Ovary (tissue), 9 donors: ENCODE data around the gene SLC16A5. TPM values are rescaled to one million over a fixed set of nuclear protein-coding genes. Genes with fewer than 3 reads are reported as not detected.
A peak's percentile ranks its signal among the peaks of the same experiment; 100 is the strongest.
"Not testable (repeated sequence)": the region's sequence is repeated elsewhere in the genome, so short reads cannot be mapped to it uniquely, and the experiment has no call there.

Experiments
- DNase-seq, 5 donors: peaks; one replicate each; pipeline ENCODE4 v3.0.0-alpha.2; 2019 to 2020
- H3K27ac ChIP-seq, 2 donors: fragments of 200-600 bp; one replicate each; pipeline versions ENCODE4 v1.5.1 to v1.8.0; 2019 to 2022
- H3K27me3 ChIP-seq: fragments of 200-600 bp; one replicate; pipeline ENCODE4 v1.8.0; 2022
- H3K36me3 ChIP-seq: fragments of 200-600 bp; sonication (generic); one replicate; pipeline ENCODE4 v1.5.1; 2019
- H3K4me1 ChIP-seq: one replicate; pipeline ENCODE4 v1.8.1; 2013; ENCODE audit warnings: mild to moderate bottlenecking, moderate library complexity; ENCODE audit not compliant: insufficient read depth
- H3K4me3 ChIP-seq: fragments of 200-600 bp; sonication (generic); one replicate; pipeline ENCODE4 v1.5.1; 2017
- H3K9me3 ChIP-seq, 2 donors: fragments of 200-600 bp in 1 of 2; sonication (generic) in 1 of 2; one replicate each; pipeline versions ENCODE4 v1.5.1 to v1.8.1; 2013 to 2019; ENCODE audit warnings: mild to moderate bottlenecking in 1 of 2, moderate library complexity in 1 of 2
- EP300 ChIP-seq: sonication (generic); formaldehyde crosslinking; IDR thresholded peaks from one replicate; pipeline ENCODE4 v1.6.1; 2017; ENCODE audit warnings: antibody characterized with exemption
- POLR2A ChIP-seq: fragments of 450-650 bp; IDR thresholded peaks from one replicate; pipeline ENCODE4 v1.6.1; 2017; ENCODE audit warnings: antibody characterized with exemption, mild to moderate bottlenecking, moderate library complexity
- WGBS, 3 donors: extraction: QIAGEN DNeasy Blood & Tissue Kit in 1 of 3; methylation state at CpG; one replicate each; pipeline versions ENCODE4 v1.1.5 to v1.1.7; 2013 to 2017; 5-methylcytosine and 5-hydroxymethylcytosine counted together
- intact Hi-C, 4 donors: fragments of 100-400 bp; cut with DNase I; formaldehyde crosslinking; loops; one replicate each; pipeline versions ENCODE4 v1.11.0 to v1.15.1; 2022 to 2023
- polyA plus RNA-seq, 2 donors: library from polyadenylated mRNA; stranded (reverse); fragments of 200-250 nt in 1 of 2; fragments of 350-450 nt in 1 of 2; fragmentation: Illumina TruSeq in 1 of 2; extraction: RNeasy Lipid Tissue Mini Kit (QIAGEN cat#74804) in 1 of 2; gene quantifications; one replicate each; pipeline ENCODE4 v1.2.3, GENCODE V29; 2013 to 2014
- total RNA-seq, 7 donors: library from RNA; depleted of rRNA in 2 of 7; stranded (reverse); fragments of >200 nt in 2 of 7; fragmentation: NEBNext Ultra II Directional in 3 of 7; extraction: Animal tissue kit (Norgen Biotek cat#: 25700) in 3 of 7; gene quantifications; one replicate each; pipeline versions ENCODE4 v1.1.0 to v1.2.4, GENCODE V29; 2016 to 2023
- TF ChIP-seq, protein P1 (sequence below), 3 donors: fragments of 450-650 bp in 2 of 3; fragments of 200-600 bp in 1 of 3; IDR thresholded peaks; one replicate each; pipeline versions ENCODE4 v1.5.1 to v1.8.0; 2016 to 2022; ENCODE audit warnings: antibody characterized with exemption in 3 of 3, mild to moderate bottlenecking in 1 of 3
- donor health status: DM: no; HTN: no; CAD: no; lungs with moderate emphysema.
- donor health status: DM: no; HTN: no; CAD: no.
- donor health status: Bipolar disorder and iron deficiency.
- donor health status: DM: yes; HTN: yes; CAD: no.
- donor health status: DM: no; HTN: no; CAD: no.
- donor health status: DM: yes; HTN: yes; CAD: no.

SLC16A5 gene
- total and polyA plus RNA-seq, 9 donors, result 2.0 to 20.6 (median 12.1) TPM

DNA sequence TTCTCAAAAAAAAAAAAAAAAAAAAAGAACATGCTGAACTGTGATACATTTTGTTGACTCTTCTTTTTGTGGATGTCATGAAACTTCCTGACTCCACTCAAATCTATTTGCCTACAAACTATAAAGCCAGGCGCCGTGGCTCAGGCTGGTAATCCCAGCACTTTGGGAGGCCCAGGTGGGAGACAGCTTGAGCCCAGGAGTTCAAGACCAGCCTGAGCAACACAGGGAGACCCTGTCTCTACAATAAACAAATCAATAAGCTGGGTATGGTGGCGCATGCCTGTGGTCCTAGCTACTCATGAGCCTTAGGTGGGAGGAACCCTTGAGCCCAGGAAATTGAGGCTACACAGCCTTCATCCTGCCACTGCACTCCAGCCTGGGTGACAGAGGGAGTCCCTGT lies 45.2 kb downstream of the SLC16A5 start:
- H3K27ac ChIP-seq, result no peak overlapping the region
- TF ChIP-seq EP300 (no peak), POLR2A (no peak)
- TF ChIP-seq, protein P1, sequence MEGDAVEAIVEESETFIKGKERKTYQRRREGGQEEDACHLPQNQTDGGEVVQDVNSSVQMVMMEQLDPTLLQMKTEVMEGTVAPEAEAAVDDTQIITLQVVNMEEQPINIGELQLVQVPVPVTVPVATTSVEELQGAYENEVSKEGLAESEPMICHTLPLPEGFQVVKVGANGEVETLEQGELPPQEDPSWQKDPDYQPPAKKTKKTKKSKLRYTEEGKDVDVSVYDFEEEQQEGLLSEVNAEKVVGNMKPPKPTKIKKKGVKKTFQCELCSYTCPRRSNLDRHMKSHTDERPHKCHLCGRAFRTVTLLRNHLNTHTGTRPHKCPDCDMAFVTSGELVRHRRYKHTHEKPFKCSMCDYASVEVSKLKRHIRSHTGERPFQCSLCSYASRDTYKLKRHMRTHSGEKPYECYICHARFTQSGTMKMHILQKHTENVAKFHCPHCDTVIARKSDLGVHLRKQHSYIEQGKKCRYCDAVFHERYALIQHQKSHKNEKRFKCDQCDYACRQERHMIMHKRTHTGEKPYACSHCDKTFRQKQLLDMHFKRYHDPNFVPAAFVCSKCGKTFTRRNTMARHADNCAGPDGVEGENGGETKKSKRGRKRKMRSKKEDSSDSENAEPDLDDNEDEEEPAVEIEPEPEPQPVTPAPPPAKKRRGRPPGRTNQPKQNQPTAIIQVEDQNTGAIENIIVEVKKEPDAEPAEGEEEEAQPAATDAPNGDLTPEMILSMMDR (IDR thresholded peaks at IDR 0.05), result no peak
- H3K9me3 ChIP-seq, result no peaks in the 10 kb centered on the region
- intact Hi-C loops, result no loop called here
- H3K4me3 ChIP-seq, result no peak overlapping the region
- H3K4me1 ChIP-seq, result no peaks in the 10 kb centered on the region
- DNase-seq, result peak in 1 of 5 donors; percentile 10
- H3K36me3 ChIP-seq, result no peaks in the 10 kb centered on the region
- H3K27me3 ChIP-seq, result no peaks in the 10 kb centered on the region
- WGBS, 3 donors, result 89 to 95% (median 93%) methylated on average over 3 of the region's 3 CpGs

DNA sequence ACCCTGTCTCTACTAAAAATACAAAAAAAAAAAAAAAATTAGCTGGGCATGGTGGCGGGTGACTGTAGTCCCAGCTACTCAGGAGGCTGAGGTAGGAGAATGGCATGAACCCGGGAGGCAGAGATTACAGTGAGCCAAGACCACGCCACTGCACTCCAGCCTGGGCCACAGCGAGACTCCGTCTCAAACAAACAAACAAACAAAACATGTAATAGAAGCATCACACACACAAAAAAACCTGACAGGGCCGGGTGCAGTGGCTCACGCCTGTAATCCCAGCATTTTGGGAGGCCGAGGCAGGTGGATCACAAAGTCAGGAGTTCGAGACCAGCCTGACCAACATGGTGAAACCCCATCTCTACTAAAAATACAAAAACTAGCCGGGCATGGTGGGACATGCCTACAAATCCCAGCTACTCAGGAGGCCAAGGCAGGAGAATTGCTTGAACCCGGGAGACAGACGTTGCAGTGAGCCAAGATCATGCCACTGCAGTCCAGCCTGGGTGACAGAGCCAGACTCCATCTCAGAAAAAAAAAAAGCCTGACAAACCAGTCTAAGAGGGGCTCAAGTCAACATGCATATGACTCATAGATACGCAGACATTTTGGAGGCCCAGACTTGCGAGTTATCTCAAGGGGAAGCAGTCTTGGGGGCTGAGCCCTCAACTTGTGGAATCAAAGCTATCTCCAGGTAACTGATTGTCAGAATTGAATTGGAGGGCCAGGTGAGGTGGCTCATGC lies 46.0 kb downstream of the SLC16A5 start:
- H3K4me3 ChIP-seq, H3K9me3 ChIP-seq, H3K27ac ChIP-seq, intact Hi-C loops, H3K36me3 ChIP-seq, H3K4me1 ChIP-seq, H3K27me3 ChIP-seq: not testable (repeated sequence)
- 87 to 92% (median 90%) methylated on average over 14 of the region's 14 CpGs for WGBS, 3 donors
- DNase-seq, result peak in 1 of 5 donors; percentile 4

DNA sequence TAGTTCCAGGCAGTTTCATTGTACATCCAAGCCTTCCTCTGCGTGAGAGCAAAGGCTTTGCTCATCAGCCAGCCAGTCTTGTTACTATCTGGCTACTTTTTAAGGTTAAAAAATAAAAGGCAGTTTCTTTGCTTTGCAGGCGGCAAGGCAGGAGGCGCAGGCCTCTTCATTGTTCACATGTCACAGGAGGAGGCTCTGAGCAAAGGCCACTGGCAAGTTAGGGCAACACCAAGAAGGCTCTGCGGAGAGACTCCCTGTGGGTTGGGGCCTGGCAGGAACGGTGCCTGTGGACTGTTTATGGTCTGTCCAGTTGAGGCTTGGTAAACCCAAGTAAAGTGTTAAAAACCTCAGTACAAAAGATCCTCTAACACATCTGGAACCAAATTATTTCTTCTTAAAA lies 47.7 kb downstream of the SLC16A5 start:
- WGBS, 3 donors, result 75 to 86% (median 76%) methylated on average over 5 of the region's 5 CpGs
- no peak overlapping the region for H3K4me3 ChIP-seq
- H3K27ac ChIP-seq, result no peak overlapping the region
- H3K36me3 ChIP-seq, result no peaks in the 10 kb centered on the region
- TF ChIP-seq POLR2A, result no peak
- TF ChIP-seq EP300, result no peak
- no peaks in the 10 kb centered on the region for H3K9me3 ChIP-seq
- no peaks in the 10 kb centered on the region for H3K27me3 ChIP-seq
- intact Hi-C loops, result no loop called here
- no peak for DNase-seq
- H3K4me1 ChIP-seq, result no peaks in the 10 kb centered on the region

DNA sequence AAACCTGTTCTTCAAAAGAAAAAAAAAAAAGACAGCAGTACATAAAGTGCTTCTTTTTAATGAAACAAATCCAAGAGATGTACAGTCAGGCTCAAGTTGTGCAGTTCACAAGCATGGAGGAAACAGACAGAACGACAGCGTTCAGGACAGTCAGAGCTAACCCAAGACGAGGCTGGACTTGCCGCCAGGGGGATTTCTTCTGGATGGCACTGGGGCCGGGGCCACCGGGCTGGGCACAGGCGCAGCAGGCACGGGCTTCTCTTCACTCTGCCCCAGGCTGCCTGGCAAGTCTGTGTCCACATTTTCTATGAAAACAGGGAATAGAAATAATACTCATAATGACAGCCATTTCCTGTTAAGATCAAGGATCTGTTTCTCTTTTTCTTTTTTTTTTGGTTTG lies 48.2 kb downstream of the SLC16A5 start:
- no peaks in the 10 kb centered on the region for H3K36me3 ChIP-seq
- no peak for TF ChIP-seq EP300
- TF ChIP-seq, protein P1 (IDR thresholded peaks at IDR 0.05), result no peak
- TF ChIP-seq POLR2A, result no peak
- H3K27ac ChIP-seq, result no peak overlapping the region
- no peak overlapping the region for H3K4me3 ChIP-seq
- DNase-seq, result no peak
- 81 to 86% (median 84%) methylated on average over 8 of the region's 8 CpGs for WGBS, 3 donors
- H3K27me3 ChIP-seq, result no peaks in the 10 kb centered on the region
- intact Hi-C loops, result no loop called here
- no peaks in the 10 kb centered on the region for H3K4me1 ChIP-seq
- no peaks in the 10 kb centered on the region for H3K9me3 ChIP-seq

DNA sequence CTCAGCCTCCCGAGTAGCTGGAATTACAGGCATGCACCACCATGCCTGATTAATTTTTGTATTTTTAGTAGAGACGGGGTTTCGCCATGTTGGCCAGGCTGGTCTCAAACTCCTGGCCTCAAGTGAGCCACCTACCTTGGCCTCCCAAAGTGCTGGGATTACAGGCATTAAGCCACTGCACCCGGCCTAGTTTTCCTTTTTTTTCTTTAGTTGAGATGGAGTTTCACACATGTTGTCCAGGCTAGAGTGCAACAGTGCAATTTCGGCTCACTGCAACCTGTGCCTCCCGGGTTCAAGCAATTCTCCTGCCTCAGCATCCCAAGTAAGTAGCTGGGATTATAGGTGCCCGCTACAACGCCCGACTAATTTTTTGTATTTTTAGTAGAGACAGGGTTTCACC lies 50.0 kb downstream of the SLC16A5 start:
- 90 to 96% (median 95%) methylated on average over 9 of the region's 9 CpGs for WGBS, 3 donors
- H3K27me3 ChIP-seq, H3K9me3 ChIP-seq, H3K4me3 ChIP-seq, intact Hi-C loops, H3K27ac ChIP-seq, H3K36me3 ChIP-seq, H3K4me1 ChIP-seq: not testable (repeated sequence)
- peak in 1 of 5 donors; percentile 5 for DNase-seq

DNA sequence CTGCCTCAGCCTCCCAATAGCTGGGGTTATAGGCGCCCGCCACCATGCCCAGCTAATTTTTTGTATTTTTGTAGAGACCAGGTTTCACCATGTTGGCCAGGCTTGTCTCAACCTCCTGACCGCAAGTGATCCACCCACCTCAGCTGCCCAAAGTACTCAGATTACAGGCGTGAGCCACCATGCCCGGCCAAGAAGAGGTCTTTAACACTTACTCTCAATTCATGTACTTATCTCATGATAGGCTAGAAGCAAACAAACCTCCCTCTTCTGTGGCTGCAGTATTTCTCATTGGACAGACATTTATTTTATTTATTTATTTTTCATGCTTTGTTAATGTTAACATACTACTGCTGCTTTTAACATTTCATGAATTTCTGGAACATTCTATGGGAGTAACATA lies 50.8 kb downstream of the SLC16A5 start:
- Histone ChIP-seq H3K27me3 (no peaks in the 10 kb centered on the region), H3K36me3 (no peaks in the 10 kb centered on the region), H3K4me3 (no peak overlapping the region), H3K4me1 (no peaks in the 10 kb centered on the region), H3K27ac (no peak overlapping the region), H3K9me3 (no peaks in the 10 kb centered on the region)
- TF ChIP-seq, protein P1 (IDR thresholded peaks at IDR 0.05), result no peak
- TF ChIP-seq EP300 (no peak), POLR2A (no peak)
- intact Hi-C loops, result no loop called here
- DNase-seq, result no peak
- WGBS, 3 donors, result 80 to 88% (median 85%) methylated on average over 5 of the region's 5 CpGs
